HT1080 (cell line): ENCODE measurements around the gene NR3C1. TPM values are rescaled to one million over a fixed set of nuclear protein-coding genes. Genes with fewer than 3 reads are reported as not detected.

Experiments used
- DNase-seq: peaks from one replicate; pipeline ENCODE4 v3.0.0-alpha.2; 2015; ENCODE audit warnings: low read depth
- total RNA-seq: library from RNA; depleted of rRNA; stranded (reverse); fragments of >200 nt; shearing (Covaris generic); gene quantifications from 2 replicates; pipeline ENCODE4 v1.2.3, GENCODE V29; 2014

The NR3C1 gene
- total RNA-seq, 1 experiment from 2014 or later: 40.3 TPM

DNA sequence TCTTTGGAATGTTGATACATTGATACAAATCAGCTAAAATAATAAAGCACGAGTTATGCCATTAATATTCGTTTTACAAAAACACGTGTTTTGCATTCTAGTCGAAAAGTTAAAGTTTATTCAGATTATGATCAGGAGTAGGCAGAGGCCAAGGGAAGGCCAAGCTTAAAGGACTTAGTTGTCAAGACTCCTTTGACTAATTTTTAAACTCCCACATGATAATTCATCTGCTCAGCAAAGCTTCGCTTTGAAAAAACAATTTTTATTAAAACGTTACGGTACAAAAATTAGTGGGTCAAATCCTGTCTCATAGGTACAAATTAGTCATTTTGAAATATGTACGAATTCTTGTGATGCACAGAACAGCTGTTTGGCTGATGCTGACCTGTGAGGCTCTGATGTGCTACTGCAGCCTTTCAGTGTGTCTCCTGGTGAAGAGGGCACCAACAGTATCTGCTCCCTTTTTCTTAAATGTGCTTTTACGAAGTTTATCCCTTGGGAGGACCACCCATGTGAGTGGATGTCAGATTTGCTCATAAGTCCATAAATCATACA, 23.0 kb upstream of the NR3C1 start:
- no peak for DNase-seq

DNA sequence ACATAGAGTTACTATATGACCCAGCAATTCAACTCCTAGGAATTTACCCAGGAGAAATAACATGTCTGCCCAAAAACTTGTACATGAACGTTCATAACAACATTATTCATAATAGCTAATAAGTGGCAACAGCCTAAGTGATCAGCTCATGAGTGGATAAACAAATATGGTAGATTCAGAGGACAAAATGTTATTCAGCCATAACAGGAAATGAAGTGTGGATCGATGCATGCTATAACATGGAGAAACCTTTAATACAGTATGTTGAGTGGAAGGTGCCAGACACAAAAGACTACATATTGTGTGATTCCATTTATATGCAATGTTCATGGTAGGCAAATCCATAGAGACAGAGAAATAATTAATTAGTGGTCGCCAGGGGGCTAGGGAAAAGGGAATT, 22.3 kb upstream of the NR3C1 start:
- DNase-seq: no peak

DNA sequence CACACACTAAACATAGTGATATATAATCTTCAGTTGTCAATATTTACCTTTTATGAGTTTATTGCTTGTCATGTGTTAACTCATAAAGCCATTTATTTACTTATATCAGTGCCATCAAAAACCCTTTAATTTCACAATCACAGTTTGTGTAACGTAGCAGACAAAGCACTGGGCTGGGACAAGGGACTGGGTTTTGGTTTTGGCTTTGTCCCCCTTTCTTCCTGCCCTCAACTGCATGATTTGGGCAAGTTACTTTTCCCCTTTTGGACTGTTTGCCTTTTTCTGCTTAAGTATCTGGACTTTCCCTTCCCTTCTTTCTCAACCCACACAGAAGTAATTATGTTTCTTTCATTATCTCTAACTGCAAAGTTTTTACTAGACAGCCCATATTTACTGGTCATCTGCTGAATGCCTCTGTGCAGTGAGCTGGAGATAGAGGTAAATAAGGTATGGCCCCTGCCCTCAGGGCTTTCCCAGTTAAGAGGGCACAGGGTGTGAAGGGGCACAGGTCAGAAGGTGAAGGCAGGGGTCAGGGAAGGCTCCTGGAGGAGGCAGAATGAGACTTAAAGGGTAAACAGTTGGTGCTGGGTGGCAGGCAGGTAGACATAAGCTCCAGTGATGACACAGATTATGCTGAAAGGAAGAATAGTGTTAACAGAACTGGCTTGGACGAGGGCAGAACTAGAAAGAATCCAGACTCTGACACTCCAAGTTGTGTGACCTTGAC, 14.8 kb upstream of the NR3C1 start:
- DNase-seq: no peak

DNA sequence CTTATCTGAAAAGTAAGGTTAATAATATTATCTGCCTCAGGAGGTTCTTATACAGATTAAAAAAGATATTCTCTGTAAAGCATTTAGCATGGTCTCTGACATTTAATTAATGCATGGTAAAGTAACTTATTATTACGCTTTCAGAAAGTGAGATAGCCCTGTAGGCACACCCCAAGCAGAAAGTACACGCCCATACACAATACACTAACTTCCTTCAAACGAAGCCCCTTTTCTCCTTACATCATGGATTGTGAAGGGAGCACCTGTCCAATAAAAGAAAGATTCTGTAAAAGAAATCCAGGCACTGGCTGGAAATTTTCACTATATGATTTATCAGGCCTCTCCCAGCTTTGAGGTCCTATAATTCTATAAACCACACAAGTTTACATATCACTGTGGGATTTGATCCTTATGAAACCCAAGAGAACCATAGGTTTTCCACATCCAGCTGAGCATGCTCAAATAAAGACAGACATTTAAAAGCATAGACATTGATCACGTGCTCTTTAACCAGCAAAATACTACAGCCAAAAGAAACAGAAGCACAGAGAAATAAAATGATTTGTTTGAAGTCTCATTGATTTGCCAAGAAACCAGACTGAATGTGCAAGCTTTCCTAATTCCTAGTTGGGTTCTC, 14.1 kb upstream of the NR3C1 start:
- no peak for DNase-seq

DNA sequence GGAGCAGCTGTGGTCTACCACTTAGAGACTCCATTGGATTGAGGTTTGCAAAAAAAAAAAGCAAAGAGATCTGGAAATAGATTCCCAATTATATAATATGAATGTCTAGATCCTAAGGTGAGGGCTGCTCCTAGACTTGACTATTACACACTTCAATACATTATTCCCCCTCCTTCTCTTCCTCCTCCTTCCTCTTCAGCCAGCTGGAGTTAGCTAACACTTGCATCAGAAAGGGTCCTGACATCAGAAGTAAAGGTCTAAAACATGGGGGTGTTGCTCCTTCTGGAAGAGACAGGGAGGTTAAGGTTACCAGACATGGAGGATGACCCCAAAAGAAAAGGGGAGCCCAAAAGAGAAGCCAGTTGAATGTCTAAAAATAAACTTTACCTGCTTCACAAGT, 12.9 kb upstream of the NR3C1 start:
- no peak for DNase-seq

DNA sequence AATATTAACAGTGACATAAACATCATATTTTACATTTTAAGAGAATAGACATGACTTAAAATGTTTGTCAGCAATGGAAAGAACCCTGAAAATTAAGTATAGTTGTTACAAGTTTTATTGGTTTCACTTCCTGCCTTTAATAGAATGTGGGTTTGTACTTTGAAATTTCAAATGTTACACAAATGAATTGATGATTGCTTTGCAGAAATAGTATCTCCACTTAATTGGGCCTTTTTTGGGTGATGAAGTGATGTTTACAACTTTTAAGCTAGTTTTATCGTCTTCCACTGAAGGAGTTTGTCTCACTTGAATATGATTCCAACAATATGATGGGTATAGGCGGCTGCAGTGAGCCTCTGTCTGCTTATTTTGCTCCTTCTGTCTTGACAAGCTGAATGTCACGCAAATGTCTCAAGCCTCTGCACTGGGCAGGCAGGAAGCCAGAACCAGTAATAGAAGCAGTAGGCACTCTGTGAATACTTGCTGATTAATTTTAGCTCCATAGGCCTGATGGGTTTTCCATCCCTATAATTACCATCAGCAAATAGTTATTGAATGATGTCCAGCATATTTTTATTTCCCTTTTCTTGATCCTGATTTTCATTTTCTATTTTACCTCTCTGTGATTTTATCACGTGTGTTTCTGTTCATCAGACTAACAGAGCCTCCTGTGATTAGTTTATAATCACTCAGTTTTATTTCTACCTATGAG, 10.6 kb upstream of the NR3C1 start:
- no peak for DNase-seq

DNA sequence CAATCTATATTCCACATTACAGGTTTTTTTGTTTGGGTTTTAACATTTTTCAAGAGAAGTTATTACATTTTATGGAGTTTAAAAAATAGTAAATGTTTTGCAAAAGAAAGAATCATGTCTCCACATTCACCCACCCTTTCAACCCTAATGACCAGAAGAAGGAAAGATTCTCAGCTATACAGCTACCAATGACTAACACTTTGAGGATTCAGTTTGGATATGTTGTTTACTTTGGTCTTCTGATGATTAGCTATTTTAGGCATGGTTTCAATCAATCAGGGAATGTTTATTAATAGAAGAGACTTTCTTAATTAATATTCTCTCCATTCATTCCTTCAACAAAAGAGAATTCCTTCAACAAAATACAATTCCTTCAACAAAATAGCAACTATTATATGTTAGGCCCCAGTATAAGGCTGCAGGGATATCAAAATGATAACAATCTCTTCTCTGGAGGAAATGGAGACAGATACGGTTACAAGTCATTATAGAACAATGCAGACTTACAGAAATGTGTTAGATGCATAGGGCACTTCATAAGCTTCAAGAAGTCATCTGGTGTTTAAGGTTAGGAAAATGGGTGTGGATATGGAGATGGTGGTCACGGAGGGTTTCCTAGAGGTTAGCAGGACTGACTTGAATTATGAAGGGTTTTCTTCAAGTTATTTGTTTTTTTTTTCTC, 9.3 kb upstream of the NR3C1 start:
- DNase-seq: no peak

DNA sequence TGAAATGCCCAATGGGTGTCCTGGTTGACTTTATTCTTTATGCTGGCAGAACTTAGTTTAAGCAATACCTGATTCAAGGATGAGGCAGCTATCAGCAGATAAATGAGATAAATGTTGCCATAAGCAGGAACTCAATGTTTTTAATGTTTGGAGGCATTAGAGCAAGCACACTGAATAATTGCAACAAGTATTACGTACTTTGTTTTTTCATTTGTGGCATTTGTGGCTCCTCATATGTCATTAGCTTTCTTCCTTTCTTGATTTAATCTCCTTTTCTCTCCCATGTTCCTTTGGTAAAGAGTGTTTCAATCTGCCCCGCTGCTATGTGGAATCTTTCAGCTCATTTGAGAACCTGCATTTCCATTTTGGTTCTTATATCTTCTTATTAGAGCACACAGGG, 6.4 kb upstream of the NR3C1 start:
- no peak for DNase-seq

DNA sequence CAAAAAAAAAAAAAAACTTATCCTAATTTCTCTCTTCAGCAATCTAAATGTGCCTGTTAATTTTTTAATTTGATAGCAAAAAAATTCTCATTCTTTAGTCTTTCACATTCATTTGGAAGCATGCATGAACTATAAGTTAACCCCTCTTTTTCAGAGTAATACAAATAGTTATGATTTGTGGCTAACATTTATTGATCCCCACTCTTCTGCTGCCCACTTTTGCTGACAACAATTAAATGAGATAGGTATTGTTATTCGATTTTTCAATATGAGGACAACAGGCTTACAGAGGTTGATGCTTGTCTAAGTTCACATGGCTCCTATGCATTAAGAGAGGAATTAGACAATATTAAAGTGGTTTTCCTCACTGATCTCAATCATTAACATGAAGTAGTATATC, 2.9 kb upstream of the NR3C1 start:
- no peak for DNase-seq

DNA sequence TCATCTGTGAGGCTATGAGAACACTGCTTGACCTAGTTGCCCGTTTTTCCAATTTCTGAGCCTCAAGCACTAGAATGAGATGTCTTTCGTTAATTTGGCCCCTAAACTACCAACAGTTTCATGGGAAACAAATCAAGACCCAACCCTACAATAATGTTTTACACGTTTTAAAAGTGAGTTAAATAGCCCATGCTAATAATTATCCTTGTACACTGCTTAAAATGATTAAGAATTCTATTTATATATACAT, 2.3 kb upstream of the NR3C1 start:
- no peak for DNase-seq

DNA sequence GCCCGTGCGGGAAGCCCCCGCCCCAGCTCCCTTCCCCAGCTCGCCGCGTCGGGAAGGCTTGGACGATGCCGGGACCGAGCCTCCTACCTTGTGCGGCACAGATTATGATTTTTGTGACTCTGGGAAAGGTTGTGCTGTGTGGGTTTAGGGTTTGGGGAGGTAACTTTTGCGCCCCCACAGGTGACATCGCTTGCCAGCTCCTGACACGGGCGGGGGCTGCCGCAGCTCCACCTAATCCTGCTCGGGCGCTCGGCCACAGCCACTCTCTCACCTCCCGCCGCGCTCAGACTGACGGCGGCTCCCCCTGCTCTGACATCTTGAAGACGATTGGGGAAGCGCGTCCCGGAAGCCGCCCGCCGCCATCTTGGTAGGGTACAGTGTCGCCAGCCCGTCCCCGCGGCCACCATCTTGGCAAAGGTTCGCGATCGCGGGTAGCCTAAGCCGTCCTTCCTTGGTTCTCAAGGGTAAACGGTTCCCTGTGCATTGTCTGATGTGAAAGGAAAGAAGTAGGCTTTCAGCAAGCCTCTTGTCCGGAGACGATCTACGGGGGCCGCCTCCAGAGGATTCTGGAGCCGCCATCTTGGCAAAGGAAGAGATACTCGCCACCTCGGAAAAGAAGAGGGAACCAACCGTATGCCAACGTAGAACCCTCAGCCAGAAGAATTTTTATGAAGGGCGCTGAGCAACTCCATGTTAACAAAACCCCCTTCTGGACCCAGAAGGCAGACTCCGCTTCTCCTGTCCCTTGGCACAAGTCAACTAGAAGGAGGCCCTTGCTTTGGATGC, 1.8 kb upstream of the NR3C1 start:
- peak; percentile 82 for DNase-seq

DNA sequence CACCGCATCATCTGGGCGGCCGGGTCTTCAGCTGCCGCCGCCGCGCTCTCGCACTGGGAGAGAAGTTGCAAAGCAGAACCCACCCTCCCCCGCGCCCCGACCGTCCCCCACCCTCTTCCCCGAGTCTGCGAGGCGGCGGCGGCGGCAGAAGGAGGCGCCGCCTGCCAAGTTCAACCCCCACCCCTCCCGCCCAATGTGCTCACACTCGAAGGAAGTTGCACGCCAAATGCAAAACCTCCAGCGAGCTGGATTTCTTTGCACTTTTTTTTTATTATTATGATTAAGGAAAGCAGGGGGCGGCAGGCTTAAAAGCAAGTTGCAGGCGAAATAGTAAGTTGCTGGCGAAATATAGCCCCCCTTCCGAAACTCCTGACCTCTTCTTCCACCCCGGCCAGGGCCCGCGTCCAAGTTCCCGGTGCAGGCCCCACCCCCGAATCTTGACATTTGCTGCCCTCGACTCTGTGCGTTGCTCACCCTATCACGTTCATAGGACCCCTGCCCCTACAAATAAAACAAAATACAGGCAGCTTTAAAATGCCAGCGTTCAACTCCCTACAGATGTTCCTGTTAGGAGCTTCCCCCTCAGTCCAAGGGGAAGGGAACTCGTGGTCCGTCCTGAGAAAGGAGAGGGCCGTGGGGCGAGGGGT, 1.1 kb upstream of the NR3C1 start:
- peak; percentile 82 for DNase-seq

DNA sequence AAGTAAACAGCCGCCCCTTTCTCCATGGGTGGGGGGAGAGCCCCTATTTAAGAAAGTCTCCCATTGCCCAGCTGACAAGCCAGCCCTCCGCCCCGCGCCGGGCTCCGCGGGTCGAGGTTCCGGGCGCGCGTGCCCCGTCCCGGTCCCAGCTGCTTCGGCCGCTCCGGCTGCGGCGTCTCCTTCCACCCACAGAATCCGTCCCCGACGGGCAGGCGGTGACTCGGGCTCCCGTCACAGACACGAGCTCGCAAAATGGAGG, 223 bp downstream of the NR3C1 start:
- no peak for DNase-seq

DNA sequence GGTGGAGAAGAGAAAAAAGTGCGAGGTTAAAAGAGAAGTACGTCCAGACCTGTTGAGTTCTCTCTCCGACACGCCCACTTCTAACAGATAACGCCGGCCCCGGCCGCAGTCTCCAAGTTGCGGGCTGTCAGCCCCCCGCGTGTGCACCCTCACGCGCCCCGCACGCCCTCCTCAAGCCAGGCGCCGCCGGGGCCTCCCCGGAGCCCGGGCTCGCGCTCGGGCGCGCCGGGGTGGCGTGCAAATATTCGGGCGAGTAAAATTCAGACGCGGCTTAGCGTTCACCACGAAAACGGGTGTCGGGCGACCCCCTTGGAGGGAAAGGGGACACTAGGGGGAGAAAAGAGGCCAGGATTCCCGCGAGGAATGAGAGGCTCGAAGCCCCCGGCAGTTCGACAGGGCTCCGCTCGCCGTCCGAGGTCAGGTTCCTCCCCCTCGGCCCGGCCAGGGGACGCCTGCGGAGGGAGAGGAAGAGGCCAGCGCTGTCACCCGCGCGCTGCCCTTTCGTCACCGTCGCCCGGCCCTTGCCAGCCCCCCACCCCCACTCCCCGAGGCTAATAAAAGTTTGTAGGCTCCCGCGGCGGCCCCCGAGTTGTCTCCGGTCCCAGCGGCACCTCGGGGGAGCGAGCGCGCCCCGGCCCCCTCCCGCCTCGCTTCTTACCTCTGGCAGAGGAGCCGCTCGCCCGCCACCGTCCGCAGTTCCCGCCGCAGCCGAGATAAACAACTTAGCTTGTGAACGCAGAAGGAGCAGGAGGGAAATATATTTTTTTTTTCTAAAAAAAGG, 743 bp downstream of the NR3C1 start:
- no peak for DNase-seq

DNA sequence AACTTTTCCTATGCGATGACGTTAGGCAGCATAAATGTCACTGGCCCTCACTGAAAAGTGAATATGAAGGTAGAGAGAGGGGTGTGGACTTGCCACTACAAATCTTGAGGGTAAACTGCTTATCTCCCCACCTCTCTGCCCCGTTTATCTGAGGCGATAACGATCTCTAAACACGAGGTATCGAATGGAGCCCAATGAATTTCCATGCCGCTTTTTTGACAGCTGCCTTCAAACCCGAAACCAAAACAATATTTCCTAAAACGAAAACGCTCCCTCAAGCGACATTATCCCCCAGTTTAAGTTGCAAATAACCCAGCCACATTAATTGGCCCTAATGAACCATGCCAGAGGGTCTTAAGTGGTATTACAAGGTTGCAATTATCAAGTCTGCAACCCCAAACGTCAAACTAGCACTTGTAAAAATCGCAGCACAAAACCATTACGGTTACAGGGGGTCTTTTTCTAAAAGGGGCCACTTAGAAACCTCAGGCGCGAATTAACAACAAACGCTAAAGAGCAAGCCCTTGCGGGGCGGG, 1.4 kb downstream of the NR3C1 start:
- no peak for DNase-seq

DNA sequence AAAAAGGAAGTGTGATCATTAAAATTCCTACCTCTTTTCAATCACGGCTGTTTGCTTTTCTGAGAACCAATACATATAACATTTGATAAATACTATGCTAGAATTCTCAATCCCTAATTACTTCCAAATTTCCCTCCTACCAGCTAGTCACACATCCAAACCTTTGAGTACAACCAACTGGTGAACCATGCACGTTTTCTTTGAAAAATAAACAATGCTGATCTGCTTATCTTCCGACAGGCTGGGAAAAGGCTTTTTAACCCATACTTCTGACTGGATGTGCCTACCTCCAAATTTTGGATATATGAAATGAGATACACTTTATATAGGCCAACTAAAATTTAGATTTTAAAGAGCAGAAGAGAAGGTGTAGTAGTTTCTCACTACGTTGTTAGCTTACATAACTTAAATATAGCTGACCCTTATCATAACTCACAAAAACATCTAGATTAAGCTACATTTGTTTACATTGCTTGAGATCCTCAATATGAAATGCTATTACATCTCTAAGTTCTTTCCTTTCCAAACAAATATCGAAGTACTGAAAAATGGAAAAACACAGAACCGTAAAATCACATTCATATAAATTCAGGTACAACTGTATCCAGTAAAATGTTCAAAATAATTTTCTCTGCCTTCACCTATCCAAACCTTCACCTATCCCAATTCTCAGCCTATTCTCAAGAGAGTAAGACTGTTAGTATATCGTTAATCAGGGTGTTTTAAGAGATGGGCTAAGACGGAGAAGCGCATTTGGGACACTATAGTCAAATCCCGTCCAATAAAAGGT, 2.1 kb downstream of the NR3C1 start:
- no peak for DNase-seq

DNA sequence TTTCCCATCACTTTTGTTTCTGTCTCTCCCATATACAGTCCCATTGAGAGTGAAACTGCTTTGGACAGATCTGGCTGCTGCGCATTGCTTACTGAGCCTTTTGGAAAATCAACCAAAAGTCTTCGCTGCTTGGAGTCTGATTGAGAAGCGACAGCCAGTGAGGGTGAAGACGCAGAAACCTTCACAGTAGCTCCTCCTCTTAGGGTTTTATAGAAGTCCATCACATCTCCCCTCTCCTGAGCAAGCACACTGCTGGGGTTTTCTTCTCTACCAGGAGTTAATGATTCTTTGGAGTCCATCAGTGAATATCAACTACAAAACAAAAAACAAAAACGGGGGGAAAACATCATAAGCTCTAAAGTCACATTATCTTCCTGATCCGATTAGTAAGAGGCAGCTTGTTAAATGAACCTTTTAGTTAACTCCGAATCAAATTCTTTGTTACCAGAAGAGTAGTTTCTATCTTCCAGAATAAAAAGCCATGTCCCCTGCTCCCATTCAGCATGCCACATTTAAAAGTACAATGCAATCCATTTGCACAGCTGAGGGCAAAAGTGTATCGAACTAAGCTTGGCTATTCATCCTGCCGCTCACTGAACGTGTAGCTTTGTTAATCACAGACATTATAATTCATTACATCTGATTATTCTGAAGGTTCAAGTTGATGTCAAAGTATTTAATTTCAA, 2.8 kb downstream of the NR3C1 start:
- peak; percentile 80 for DNase-seq
